ENCODE data around the gene POLDIP2. TPM values are rescaled to one million over a fixed set of nuclear protein-coding genes. Genes with fewer than 3 reads are reported as not detected.
A peak's percentile ranks its signal among the peaks of the same experiment; 100 is the strongest.

Gene POLDIP2
- total and polyA plus RNA-seq, 2 of the 13 experiments (the other 11 are each of a cell fraction or from before 2014, with no cell fraction given) = 85.9 to 114 TPM

DNA sequence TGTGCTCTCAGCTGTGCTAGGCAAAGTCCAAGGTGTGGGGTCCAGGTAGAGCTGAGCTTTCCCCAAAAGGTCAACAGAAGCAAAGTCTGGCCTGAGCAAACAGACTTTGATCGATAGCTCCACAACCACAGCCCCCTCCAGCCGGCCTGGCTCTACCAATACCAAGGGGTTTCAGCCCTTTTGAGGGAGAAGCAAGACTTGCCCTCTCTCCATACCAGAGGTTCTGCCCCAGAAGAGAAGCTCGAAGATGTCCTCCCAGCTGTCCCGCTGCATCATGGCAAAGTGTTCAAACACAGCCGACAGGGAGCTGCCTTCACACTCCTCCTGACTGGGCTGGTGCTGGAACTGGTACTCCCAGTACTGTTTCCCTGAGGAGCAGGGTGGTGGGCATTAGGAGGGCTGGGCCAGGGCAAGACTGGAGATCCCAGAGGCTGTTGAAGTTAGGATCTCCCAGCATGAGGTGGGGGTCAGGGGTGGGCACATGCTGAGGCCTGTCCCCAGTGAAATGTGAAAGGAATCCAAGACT lies 11.0 kb upstream of the POLDIP2 start (continued):
- TF ChIP-seq ZNF441 (CRISPR knock-in tag; IDR thresholded peaks at IDR 0.05; ENCODE audit: borderline replicate concordance) (0 out of 2 replicates have a peak, but pooled peaks have one; percentile 46), ZNF761 (CRISPR knock-in tag; conservative IDR thresholded peaks at IDR 0.05) (no peak), ZBTB42 (CRISPR knock-in tag; IDR thresholded peaks at IDR 0.05) (0 out of 2 replicates have a peak, but pooled peaks have one; percentile 49), ZNF335 (CRISPR knock-in tag; IDR thresholded peaks at IDR 0.05) (no peak), PLRG1 (conservative IDR thresholded peaks at IDR 0.05) (no peak), NBN (conservative IDR thresholded peaks at IDR 0.05) (no peak), PRDM4 (CRISPR knock-in tag; IDR thresholded peaks at IDR 0.05; ENCODE audit: borderline replicate concordance) (no peak), POGZ (CRISPR knock-in tag; IDR thresholded peaks at IDR 0.05) (peak; percentile 91), ZNF615 (CRISPR knock-in tag; IDR thresholded peaks at IDR 0.05; ENCODE audit: borderline replicate concordance) (no peak), HOXA5 (CRISPR knock-in tag; IDR thresholded peaks at IDR 0.05) (peak; percentile 97), RELA (CRISPR knock-in tag; IDR thresholded peaks at IDR 0.05) (no peak), PITX1 (CRISPR knock-in tag; IDR thresholded peaks at IDR 0.05) (peak; percentile 95), ZNF225 (CRISPR knock-in tag; IDR thresholded peaks at IDR 0.05) (peak; percentile 27; the same call in 1 of the 2 replicates), FOSL1 (CRISPR knock-in tag; IDR thresholded peaks at IDR 0.05; ENCODE audit: borderline replicate concordance) (no peak), MIER2 (CRISPR knock-in tag; IDR thresholded peaks at IDR 0.05) (peak; percentile 60; the same call in 1 of the 2 replicates), ELK4 (CRISPR knock-in tag; IDR thresholded peaks at IDR 0.05; ENCODE audit: borderline replicate concordance) (no peak), SRF (IDR thresholded peaks at IDR 0.05; ENCODE audit: low read depth, low read length) (peak; percentile 73), ZNF766 (CRISPR knock-in tag; IDR thresholded peaks at IDR 0.05; ENCODE audit: borderline replicate concordance) (peak; percentile 66; the same call in 1 of the 2 replicates), ZNF781 (CRISPR knock-in tag; IDR thresholded peaks at IDR 0.05; ENCODE audit: borderline replicate concordance, not compliant biosample characterization) (peak; percentile 45), ZSCAN22 (CRISPR knock-in tag; IDR thresholded peaks at IDR 0.05) (no peak)
- TF ChIP-seq, protein P1, sequence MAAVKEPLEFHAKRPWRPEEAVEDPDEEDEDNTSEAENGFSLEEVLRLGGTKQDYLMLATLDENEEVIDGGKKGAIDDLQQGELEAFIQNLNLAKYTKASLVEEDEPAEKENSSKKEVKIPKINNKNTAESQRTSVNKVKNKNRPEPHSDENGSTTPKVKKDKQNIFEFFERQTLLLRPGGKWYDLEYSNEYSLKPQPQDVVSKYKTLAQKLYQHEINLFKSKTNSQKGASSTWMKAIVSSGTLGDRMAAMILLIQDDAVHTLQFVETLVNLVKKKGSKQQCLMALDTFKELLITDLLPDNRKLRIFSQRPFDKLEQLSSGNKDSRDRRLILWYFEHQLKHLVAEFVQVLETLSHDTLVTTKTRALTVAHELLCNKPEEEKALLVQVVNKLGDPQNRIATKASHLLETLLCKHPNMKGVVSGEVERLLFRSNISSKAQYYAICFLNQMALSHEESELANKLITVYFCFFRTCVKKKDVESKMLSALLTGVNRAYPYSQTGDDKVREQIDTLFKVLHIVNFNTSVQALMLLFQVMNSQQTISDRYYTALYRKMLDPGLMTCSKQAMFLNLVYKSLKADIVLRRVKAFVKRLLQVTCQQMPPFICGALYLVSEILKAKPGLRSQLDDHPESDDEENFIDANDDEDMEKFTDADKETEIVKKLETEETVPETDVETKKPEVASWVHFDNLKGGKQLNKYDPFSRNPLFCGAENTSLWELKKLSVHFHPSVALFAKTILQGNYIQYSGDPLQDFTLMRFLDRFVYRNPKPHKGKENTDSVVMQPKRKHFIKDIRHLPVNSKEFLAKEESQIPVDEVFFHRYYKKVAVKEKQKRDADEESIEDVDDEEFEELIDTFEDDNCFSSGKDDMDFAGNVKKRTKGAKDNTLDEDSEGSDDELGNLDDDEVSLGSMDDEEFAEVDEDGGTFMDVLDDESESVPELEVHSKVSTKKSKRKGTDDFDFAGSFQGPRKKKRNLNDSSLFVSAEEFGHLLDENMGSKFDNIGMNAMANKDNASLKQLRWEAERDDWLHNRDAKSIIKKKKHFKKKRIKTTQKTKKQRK (IDR thresholded peaks at IDR 0.05; ENCODE audit: low read length) = no peak
- TF ChIP-seq, protein P2, sequence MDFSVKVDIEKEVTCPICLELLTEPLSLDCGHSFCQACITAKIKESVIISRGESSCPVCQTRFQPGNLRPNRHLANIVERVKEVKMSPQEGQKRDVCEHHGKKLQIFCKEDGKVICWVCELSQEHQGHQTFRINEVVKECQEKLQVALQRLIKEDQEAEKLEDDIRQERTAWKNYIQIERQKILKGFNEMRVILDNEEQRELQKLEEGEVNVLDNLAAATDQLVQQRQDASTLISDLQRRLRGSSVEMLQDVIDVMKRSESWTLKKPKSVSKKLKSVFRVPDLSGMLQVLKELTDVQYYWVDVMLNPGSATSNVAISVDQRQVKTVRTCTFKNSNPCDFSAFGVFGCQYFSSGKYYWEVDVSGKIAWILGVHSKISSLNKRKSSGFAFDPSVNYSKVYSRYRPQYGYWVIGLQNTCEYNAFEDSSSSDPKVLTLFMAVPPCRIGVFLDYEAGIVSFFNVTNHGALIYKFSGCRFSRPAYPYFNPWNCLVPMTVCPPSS (IDR thresholded peaks at IDR 0.05) = no peak
- TF ChIP-seq, protein P3, sequence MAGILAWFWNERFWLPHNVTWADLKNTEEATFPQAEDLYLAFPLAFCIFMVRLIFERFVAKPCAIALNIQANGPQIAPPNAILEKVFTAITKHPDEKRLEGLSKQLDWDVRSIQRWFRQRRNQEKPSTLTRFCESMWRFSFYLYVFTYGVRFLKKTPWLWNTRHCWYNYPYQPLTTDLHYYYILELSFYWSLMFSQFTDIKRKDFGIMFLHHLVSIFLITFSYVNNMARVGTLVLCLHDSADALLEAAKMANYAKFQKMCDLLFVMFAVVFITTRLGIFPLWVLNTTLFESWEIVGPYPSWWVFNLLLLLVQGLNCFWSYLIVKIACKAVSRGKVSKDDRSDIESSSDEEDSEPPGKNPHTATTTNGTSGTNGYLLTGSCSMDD (CRISPR knock-in tag; IDR thresholded peaks at IDR 0.05) = no peak
